ENCODE results near the gene PTH2R. TPM values are rescaled to one million over a fixed set of nuclear protein-coding genes. Genes with fewer than 3 reads are reported as not detected.

Gene PTH2R, protein sequence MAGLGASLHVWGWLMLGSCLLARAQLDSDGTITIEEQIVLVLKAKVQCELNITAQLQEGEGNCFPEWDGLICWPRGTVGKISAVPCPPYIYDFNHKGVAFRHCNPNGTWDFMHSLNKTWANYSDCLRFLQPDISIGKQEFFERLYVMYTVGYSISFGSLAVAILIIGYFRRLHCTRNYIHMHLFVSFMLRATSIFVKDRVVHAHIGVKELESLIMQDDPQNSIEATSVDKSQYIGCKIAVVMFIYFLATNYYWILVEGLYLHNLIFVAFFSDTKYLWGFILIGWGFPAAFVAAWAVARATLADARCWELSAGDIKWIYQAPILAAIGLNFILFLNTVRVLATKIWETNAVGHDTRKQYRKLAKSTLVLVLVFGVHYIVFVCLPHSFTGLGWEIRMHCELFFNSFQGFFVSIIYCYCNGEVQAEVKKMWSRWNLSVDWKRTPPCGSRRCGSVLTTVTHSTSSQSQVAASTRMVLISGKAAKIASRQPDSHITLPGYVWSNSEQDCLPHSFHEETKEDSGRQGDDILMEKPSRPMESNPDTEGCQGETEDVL
- total RNA-seq (1 to 10 TPM in 1 of 2 donors, under 1 TPM in 1; 0.08 to 1.5 TPM), polyA plus RNA-seq (under 1 TPM in 1 of 2 donors, not detected in 1; 0.01 TPM)

DNA sequence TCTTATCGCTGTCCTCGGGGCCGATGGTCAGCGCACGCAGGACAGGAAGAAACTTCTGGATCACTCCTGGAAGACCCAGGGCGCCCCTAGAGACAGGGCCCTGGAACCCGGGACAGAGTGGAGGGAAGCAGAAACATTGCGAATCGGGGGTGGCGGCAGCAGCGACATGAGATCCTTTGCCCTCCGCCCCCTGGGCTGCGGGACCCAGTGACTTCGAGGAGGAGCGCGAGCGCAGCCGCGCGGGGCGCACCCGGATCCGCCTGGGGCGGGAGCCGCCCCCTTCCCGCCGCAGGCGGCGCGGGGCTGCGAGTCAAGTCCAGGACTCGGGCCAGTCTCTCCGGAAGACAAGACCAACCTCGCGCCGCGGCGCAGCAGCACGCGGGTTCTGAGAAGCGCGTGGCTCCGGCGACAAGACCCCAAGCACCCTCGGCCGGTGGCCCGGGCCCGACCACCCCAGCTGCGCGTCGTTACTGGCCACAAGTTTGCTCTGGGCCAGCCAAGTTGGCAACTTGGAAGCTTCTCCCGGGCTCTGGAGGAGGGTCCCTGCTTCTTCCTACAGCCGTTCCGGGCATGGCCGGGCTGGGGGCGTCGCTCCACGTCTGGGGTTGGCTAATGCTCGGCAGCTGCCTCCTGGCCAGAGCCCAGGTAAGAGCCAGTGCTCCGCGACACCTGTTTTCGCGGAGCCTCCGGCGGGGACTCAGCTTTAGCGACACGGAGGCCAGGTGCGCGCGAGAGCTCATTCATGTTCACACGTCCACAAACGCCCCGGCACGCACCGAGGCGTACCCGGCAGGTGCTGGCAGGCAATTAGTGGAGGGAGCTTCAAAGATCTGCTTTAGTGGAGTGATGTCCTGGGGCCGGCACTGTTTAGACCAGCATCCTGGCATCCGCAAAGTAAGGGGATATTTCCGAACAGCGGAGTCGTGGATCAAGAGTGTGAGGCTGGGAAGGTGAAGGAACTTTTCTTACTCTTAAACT, at the start of gene PTH2R:
Gene PTH2R, plus strand, starts transcription at position 319 of the 978 bp plus-strand sequence. Its CDS starts 252 bp downstream, at position 571.
- peaks cover 0 to 4% (median 0%) of the 10 kb centered on the region in 4 donors for H3K9me3 ChIP-seq (ENCODE audit: control insufficient read depth in 4 of 4, low read length in 3 of 4)
- no peaks in the 10 kb centered on the region for H3K36me3 ChIP-seq (ENCODE audit: control insufficient read depth in 4 of 4, insufficient read depth in 3 of 4, low read depth in 1 of 4, low read length in 3 of 4)
- no peak for DNase-seq (ENCODE audit: low spot score)
- peaks cover 3 to 10% (median 6%) of the 10 kb centered on the region in 4 donors for H3K4me1 ChIP-seq (ENCODE audit: control insufficient read depth in 4 of 4, insufficient read depth in 4 of 4, low read length in 3 of 4)
- H3K27ac ChIP-seq (ENCODE audit: low read depth in 1 of 2, low read length in 2 of 2): no peak within 1 kb of the TSS
- TF ChIP-seq JUND (IDR thresholded peaks at IDR 0.05): no peak
- TF ChIP-seq YY1 (IDR thresholded peaks at IDR 0.05): no peak
- TF ChIP-seq, protein P1, sequence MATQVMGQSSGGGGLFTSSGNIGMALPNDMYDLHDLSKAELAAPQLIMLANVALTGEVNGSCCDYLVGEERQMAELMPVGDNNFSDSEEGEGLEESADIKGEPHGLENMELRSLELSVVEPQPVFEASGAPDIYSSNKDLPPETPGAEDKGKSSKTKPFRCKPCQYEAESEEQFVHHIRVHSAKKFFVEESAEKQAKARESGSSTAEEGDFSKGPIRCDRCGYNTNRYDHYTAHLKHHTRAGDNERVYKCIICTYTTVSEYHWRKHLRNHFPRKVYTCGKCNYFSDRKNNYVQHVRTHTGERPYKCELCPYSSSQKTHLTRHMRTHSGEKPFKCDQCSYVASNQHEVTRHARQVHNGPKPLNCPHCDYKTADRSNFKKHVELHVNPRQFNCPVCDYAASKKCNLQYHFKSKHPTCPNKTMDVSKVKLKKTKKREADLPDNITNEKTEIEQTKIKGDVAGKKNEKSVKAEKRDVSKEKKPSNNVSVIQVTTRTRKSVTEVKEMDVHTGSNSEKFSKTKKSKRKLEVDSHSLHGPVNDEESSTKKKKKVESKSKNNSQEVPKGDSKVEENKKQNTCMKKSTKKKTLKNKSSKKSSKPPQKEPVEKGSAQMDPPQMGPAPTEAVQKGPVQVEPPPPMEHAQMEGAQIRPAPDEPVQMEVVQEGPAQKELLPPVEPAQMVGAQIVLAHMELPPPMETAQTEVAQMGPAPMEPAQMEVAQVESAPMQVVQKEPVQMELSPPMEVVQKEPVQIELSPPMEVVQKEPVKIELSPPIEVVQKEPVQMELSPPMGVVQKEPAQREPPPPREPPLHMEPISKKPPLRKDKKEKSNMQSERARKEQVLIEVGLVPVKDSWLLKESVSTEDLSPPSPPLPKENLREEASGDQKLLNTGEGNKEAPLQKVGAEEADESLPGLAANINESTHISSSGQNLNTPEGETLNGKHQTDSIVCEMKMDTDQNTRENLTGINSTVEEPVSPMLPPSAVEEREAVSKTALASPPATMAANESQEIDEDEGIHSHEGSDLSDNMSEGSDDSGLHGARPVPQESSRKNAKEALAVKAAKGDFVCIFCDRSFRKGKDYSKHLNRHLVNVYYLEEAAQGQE (IDR thresholded peaks at IDR 0.05): no peak
- peaks cover 3 to 10% (median 7%) of the 10 kb centered on the region in 4 donors for H3K27me3 ChIP-seq (ENCODE audit: control insufficient read depth in 4 of 4, insufficient read depth in 4 of 4, low read length in 3 of 4)
- peak within 1 kb of the TSS in 1 of 3 donors; percentile 38 for H3K4me3 ChIP-seq (ENCODE audit: low read depth in 1 of 3, low read length in 3 of 3)
- 10% methylated on average over 82 of the region's 82 CpGs for WGBS
- no peak within 1 kb of the TSS for H3K9ac ChIP-seq (ENCODE audit: low read depth in 1 of 2, low read length in 2 of 2)

DNA sequence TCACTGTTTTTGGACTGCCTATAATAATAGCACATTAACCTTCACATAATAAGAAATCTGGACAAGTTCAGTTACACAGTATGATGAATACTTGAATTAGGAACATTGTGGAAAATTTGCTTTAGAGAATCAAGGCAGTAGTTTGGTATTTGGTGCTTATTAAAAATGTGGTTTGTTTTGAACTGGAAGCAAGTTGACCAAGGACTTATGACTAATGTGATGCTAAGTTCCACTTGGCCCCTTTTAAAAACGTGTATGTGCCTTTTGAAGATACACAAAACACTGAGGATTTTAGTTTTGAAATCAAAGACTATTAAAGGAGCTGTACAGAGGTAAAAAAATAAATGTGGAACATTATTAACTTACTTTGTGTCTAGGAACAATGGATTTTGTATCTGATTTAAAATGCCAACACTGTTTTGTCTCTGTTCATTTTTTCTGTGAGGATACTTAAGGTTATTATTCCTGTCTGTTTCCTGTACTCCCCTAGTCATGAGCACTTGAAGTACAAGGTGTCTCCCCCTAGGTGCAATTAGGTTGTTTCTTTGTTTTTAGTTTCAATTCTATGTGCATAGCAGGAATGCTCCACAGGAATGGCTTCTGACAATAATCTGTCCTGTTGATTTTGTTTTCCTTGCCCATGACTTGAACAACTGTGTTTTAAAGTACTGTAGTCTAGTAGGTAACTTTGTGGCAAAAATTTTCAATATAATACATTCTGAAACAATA, 49.6 kb upstream of the PTH2R start:
- no peaks in the 10 kb centered on the region for H3K27me3 ChIP-seq (ENCODE audit: control insufficient read depth in 4 of 4, insufficient read depth in 4 of 4, low read length in 3 of 4)
- DNase-seq (ENCODE audit: low spot score): no peak
- H3K4me1 ChIP-seq (ENCODE audit: control insufficient read depth in 4 of 4, insufficient read depth in 4 of 4, low read length in 3 of 4): peaks cover 8 to 44% (median 32%) of the 10 kb centered on the region in 4 donors
- peaks cover 0 to 13% (median 8%) of the 10 kb centered on the region in 4 donors for H3K36me3 ChIP-seq (ENCODE audit: control insufficient read depth in 4 of 4, insufficient read depth in 3 of 4, low read depth in 1 of 4, low read length in 3 of 4)
- H3K9ac ChIP-seq (ENCODE audit: low read depth in 1 of 2, low read length in 2 of 2): no peak overlapping the region
- H3K27ac ChIP-seq (ENCODE audit: low read depth in 1 of 2, low read length in 2 of 2): no peak overlapping the region
- TF ChIP-seq, protein P2, sequence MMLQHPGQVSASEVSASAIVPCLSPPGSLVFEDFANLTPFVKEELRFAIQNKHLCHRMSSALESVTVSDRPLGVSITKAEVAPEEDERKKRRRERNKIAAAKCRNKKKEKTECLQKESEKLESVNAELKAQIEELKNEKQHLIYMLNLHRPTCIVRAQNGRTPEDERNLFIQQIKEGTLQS (IDR thresholded peaks at IDR 0.05): no peak
- TF ChIP-seq, protein P3, sequence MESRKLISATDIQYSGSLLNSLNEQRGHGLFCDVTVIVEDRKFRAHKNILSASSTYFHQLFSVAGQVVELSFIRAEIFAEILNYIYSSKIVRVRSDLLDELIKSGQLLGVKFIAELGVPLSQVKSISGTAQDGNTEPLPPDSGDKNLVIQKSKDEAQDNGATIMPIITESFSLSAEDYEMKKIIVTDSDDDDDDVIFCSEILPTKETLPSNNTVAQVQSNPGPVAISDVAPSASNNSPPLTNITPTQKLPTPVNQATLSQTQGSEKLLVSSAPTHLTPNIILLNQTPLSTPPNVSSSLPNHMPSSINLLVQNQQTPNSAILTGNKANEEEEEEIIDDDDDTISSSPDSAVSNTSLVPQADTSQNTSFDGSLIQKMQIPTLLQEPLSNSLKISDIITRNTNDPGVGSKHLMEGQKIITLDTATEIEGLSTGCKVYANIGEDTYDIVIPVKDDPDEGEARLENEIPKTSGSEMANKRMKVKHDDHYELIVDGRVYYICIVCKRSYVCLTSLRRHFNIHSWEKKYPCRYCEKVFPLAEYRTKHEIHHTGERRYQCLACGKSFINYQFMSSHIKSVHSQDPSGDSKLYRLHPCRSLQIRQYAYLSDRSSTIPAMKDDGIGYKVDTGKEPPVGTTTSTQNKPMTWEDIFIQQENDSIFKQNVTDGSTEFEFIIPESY (IDR thresholded peaks at IDR 0.05): no peak
- TF ChIP-seq FOXA2 (IDR thresholded peaks at IDR 0.05): no peak
- no peak for TF ChIP-seq HNF4A (conservative IDR thresholded peaks at IDR 0.05)
- no peak overlapping the region for H3K4me3 ChIP-seq (ENCODE audit: low read depth in 1 of 3, low read length in 3 of 3)
- H3K9me3 ChIP-seq (ENCODE audit: control insufficient read depth in 4 of 4, low read length in 3 of 4): peaks cover 0 to 2% (median 0%) of the 10 kb centered on the region in 4 donors
- WGBS: 15% methylated on average over 1 of the region's 1 CpG
